GM21723 (cell line): ENCODE data around the gene DUOX1.

Experiments
- ATAC-seq: cut with Tn5 transposase; IDR thresholded peaks from one replicate; pipeline ENCODE4 v1.9.1; 2021; ENCODE audit warnings: mild to moderate bottlenecking, moderate library complexity; ENCODE audit not compliant: unreplicated experiment

The DUOX1 gene

GRCh38 chr15:45165536-45165935 lies 35.7 kb downstream of the DUOX1 start:
- no peak for ATAC-seq

DNA sequence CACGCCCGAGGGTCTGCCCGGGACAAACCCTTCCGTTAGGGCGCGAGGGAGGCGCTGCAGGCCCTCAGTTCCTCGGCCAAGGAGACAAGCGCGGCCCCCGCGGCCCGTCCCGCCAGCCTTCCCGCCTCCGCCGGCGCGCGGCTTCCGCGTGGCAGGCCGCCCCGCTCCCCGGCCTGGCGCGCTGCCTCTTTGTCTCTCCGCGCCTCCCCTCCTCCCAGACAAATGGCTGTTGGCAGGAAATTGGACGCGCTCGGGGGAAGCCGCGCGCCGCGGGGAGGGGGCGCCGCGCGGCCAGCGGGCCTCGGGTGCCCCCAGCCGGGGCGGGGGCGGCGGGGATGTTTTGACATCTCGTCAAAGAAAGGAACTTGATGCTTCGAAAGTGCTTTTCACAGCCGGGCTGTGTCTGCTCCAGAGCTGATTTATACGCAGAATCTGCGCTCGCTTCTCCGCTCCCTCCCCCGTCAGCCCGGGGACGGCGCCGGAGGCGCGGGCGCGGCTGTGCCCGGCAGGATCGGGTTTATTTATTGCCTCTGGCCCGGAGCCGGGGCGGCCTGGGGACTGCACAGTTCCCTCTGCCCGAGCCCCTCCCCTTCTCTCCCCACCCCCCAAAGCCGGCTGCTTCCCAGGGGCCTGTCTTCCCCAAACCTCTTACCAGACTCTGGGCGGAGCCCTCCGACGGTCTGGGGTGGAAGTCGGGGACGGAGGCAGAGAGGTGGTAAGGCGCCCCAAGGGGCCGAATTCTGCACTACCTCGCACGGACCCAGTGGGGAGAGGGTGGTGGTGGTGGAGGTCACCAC lies 37.2 kb downstream of the DUOX1 start:
- ATAC-seq: peak; percentile 92

DNA sequence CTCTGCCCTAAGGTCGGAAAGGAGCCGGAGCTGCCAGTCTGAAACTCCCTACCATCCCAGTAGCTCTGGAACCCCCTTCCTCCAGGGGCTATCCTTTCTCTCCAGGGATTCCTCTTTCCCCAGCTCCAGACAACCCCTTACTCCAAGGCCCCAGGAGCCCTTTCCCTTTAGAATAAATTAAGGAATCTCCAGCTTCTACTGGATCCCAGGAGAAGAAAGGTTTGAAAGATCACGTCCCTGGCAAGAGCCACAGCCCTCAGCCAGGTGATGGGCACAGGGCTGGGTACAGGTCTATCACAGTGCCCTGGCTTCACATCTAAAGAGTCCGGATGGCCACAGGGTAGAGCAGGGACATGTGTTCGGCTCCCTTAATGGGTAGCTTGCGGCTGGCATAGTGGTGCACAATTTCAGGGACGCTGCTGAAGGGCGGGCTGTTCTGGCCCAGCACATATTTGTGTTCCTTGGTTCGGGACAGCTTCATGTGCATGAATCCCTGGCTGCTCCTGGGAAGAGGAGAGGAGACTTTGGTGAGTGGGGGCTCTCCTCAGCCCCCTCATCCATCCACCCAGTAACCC lies 37.9 kb downstream of the DUOX1 start:
- no peak for ATAC-seq

DNA sequence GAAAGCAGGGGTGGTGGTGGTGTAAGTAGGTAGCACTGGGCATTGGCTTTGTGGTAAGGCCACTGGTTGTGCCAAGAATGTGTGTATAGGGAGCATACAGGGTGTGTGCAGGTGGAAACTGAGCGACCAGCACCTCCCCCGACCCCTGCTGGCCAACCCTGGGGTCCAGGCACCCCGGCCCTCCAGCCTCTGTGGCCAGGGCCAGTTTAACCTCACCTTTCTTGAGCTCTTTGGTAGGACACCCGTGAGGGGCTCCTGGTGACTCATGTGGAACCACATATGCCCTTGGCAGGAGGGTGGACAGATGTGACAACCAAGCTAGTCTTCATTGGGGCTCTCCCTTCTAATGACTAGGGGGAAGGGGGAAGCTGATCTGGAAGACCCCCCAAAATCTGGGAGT lies 38.5 kb downstream of the DUOX1 start:
- no peak for ATAC-seq

DNA sequence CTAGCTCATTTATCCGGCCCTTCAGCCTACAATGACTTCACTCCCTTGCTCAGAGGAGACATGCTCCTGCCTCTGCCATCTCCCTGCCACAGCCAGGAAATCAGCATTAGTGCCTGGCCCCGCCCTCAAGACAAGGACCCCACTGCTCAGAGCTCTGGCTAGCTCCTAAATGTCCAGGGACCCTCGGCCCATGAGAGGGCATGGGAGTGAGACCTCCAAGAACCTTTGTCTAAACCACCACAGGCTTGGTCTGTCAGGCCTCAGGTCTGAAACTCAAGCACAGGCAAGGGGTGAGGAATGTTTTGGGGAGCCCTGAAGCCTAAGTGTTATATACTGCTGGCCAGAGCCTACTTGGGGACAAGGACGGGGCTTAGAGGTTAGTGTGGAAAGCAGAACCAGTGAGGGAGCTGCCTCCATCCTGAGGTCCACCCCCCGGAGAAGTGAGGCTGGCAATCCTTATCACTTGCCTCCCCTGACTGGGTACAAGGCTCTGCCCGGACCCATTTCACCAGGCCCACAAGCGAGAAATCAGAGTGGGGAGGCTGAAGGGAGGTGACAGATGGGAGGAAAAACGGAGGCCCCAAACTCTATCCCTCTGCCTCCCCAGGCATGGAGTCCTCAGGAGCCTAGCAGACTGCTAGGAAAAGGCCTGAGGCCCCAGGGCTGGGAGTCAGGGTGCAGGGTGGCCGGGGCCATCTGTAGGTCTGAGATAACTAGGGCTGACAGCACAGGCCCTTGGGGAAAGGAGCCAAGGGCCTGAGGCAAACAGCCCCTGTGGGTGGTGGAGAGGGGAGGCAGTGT lies 39.2 kb downstream of the DUOX1 start:
- no peak for ATAC-seq

- ATAC-seq: no peak
Observed at GRCh38 chr15:45169608-45170480, 40.0 kb downstream of the DUOX1 start.

- no peak for ATAC-seq
Observed at GRCh38 chr15:45171912-45172311, 42.1 kb downstream of the DUOX1 start.

- no peak for ATAC-seq
Observed at GRCh38 chr15:45174069-45174468, 44.3 kb downstream of the DUOX1 start.

- no peak for ATAC-seq
Observed at GRCh38 chr15:45174577-45174976, 44.8 kb downstream of the DUOX1 start.

GRCh38 chr15:45177285-45177684 lies 47.5 kb downstream of the DUOX1 start:
- ATAC-seq: no peak

DNA sequence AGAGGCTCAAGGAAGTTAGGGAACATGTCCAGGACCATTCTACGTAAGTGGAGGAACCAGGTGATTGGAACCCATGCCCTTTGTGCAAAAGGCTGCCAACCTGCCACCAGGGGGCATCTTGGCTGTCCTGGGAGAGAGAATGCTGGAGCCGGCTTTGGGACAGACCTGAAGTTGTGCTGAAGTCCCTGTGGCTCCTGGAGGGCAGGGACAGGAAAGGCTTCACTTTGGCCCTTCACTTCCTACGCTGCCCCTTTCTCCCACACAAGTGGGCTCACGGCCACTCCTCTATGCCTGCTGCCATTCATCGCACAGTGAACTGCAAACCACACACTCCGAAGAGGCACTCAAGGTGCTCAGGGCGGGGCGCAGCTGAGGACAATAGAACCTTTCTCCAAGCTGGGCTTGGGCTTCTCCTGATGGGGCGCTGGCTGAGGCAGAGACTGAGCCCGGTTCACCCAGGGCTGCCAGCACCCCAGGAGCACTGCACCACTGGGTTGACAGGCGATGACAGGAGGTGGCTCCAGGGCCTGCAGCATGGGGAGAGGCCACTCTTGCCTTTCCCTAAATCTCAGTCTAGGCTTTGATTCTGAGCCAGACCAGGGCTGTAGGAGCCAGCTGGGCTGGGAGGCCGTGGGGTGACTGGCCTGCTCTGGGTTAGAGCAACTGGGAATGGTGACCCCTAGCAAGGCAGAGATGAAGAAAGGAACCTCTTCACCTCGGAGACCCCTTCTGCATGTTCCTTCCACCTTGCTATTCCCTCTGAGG lies 49.6 kb downstream of the DUOX1 start:
- no peak for ATAC-seq

DNA sequence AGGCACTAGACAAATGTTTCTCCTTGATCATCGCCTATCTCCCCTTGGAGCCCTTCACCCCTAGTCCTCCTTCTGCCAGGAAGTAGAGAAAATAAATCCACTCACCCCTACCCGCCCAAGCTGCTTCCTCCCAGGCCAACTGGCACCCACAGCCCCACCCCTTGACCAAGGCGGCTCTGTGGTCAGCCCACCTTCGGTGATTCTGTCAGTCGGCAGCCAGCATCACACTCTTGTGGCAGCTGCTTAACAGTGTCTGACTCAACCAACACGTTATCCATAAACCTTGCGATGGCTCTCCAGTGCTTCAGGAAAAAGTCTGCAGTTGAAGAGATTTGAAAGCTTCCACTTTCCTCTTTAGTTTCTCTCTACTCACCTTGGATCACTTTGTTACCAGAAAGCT lies 50.4 kb downstream of the DUOX1 start:
- ATAC-seq: no peak

DNA sequence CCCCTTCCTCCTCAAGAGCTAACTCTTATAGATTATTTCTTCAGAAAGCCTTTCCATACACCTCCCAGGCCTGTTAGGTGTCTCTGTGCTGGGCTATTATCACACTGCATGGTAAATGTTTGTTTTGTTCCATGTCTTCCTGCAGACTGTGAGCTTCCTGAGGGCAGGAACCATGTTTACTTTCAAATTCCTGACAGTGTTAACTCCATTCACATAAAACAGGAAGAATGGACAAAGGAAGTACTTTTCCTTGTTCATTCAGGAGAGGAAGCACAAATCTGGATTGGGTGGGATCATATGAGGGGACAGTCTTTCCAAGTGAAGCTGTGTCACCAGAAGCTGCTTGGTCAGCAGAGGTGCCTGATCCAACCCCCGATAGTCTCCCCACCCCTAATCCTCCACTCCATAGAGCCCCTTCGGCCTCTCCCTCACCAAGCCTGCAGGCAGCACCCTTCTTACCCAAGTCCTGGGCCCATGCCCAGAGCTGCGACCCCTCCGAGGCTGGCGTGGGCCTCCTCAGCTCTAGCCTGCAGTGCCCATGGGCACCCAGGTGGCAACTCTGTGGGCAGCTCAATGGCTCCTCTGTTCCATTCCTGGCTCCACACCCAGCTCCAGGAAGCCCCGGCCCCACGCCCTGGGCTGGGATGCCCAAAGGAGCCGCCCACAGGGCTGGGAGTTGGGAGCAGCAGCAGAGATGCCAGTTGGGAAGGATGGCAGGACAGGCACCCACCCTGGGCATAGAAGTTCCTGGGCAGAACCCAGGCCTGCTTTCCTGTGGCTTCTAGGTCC lies 51.0 kb downstream of the DUOX1 start:
- no peak for ATAC-seq

- ATAC-seq: no peak
Observed at GRCh38 chr15:45181491-45182285, 51.9 kb downstream of the DUOX1 start.

DNA sequence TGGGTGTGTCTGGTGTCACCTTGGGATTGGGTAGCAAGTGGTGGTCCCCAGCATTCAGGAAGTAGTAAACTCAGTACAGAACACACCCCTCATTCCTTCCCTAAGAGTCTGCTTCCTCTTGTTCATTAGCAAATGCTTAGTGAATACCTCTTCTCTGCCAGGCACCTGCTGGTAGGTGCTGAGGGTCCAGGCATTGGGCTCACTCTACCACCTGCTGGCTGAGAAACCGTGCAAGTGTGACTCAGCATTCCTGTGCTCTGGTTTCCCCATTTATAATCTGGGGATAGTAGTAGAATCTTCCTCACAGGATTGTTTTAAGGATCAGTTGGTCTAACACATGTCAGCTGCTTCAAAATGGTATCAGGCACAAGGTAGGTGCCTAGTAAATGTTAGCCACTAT lies 53.2 kb downstream of the DUOX1 start:
- no peak for ATAC-seq

GRCh38 chr15:45183511-45183910 lies 53.7 kb downstream of the DUOX1 start:
- ATAC-seq: no peak

GRCh38 chr15:45184562-45185041 lies 54.8 kb downstream of the DUOX1 start:
- ATAC-seq: no peak

GRCh38 chr15:45185069-45185779 lies 55.4 kb downstream of the DUOX1 start:
- no peak for ATAC-seq
